Epidermal melanocyte (primary cell): ENCODE results near the gene NPY4R.
"Not testable (repeated sequence)": the region's sequence is repeated elsewhere in the genome, so short reads cannot be mapped to it uniquely, and the experiment has no call there.

Experiments used
- DNase-seq: peaks from one replicate; pipeline ENCODE4 v3.0.0; 2011; ENCODE audit warnings: low spot score; ENCODE audit not compliant: insufficient read length

Gene NPY4R

GRCh38 chr10:46457071-46457470 is 8.7 kb downstream of the NPY4R start:
- DNase-seq: not testable (repeated sequence)

- not testable (repeated sequence) for DNase-seq
These were observed 9.8 kb downstream of the NPY4R start for GRCh38 chr10:46455992-46456391.

- not testable (repeated sequence) for DNase-seq
These were observed 14.4 kb downstream of the NPY4R start for GRCh38 chr10:46451365-46451764.

- DNase-seq: not testable (repeated sequence)
These were observed 14.9 kb downstream of the NPY4R start for GRCh38 chr10:46450829-46451228.

GRCh38 chr10:46447439-46447838 is 18.3 kb downstream of the NPY4R start:
- not testable (repeated sequence) for DNase-seq

- DNase-seq: not testable (repeated sequence)
These were observed 20.2 kb downstream of the NPY4R start for GRCh38 chr10:46445389-46446122.

GRCh38 chr10:46443422-46443821 is 22.3 kb downstream of the NPY4R start:
- not testable (repeated sequence) for DNase-seq

- not testable (repeated sequence) for DNase-seq
These were observed 23.0 kb downstream of the NPY4R start for GRCh38 chr10:46442706-46443275.

GRCh38 chr10:46441837-46442278 is 23.9 kb downstream of the NPY4R start:
- not testable (repeated sequence) for DNase-seq

GRCh38 chr10:46440942-46441341 is 24.8 kb downstream of the NPY4R start:
- DNase-seq: not testable (repeated sequence)

GRCh38 chr10:46423550-46423949 is 42.2 kb downstream of the NPY4R start:
- not testable (repeated sequence) for DNase-seq

GRCh38 chr10:46419570-46420379 is 46.0 kb downstream of the NPY4R start:
- DNase-seq: not testable (repeated sequence)

- not testable (repeated sequence) for DNase-seq
These were observed 47.5 kb downstream of the NPY4R start for GRCh38 chr10:46418283-46418682.

GRCh38 chr10:46415291-46415690 is 50.5 kb downstream of the NPY4R start:
- not testable (repeated sequence) for DNase-seq

GRCh38 chr10:46412665-46413064 is 53.1 kb downstream of the NPY4R start:
- DNase-seq: not testable (repeated sequence)

- not testable (repeated sequence) for DNase-seq
These were observed 54.6 kb downstream of the NPY4R start for GRCh38 chr10:46411123-46411522.
